Stimulated activated CD4-positive, alpha-beta T cell treated with anti-CD3 and anti-CD28 coated beads, Interleukin-2, amount 100 ng/mL, for 4 hours (primary cell): ENCODE results near the gene PARD3B.

ENCODE experiments used
- DNase-seq: peaks from one replicate; pipeline ENCODE4 v3.0.0-alpha.2; 2020; ENCODE audit warnings: low read depth

The PARD3B gene

GRCh38 chr2:205017912-205018311, 472.6 kb downstream of the PARD3B start:
- DNase-seq = no peak

GRCh38 chr2:205020673-205021072, 475.4 kb downstream of the PARD3B start:
- DNase-seq = no peak

- DNase-seq = no peak
Observed at GRCh38 chr2:205022841-205023240, 477.6 kb downstream of the PARD3B start.

GRCh38 chr2:205024822-205025518, 479.7 kb downstream of the PARD3B start:
- DNase-seq = peak; percentile 2

- no peak for DNase-seq
Observed at GRCh38 chr2:205025580-205026240, 480.4 kb downstream of the PARD3B start.

GRCh38 chr2:205030695-205031094, 485.4 kb downstream of the PARD3B start:
- no peak for DNase-seq

GRCh38 chr2:205032093-205032551, 486.8 kb downstream of the PARD3B start:
- DNase-seq = no peak

GRCh38 chr2:205033431-205033830, 488.2 kb downstream of the PARD3B start:
- no peak for DNase-seq

- DNase-seq = no peak
Observed at GRCh38 chr2:205034034-205034433, 488.8 kb downstream of the PARD3B start.

- no peak for DNase-seq
Observed at GRCh38 chr2:205040323-205040722, 495.0 kb downstream of the PARD3B start.

- DNase-seq = no peak
Observed at GRCh38 chr2:205041472-205042130, 496.3 kb downstream of the PARD3B start.

GRCh38 chr2:205043285-205043684, 498.0 kb downstream of the PARD3B start:
- DNase-seq = no peak

GRCh38 chr2:205045706-205046105, 500.4 kb downstream of the PARD3B start:
- no peak for DNase-seq

- DNase-seq = no peak
Observed at GRCh38 chr2:205047273-205047839, 502.1 kb downstream of the PARD3B start.

GRCh38 chr2:205051417-205051816, 506.1 kb downstream of the PARD3B start:
- no peak for DNase-seq

- no peak for DNase-seq
Observed at GRCh38 chr2:205052781-205053180, 507.5 kb downstream of the PARD3B start.

GRCh38 chr2:205053827-205054410, 508.6 kb downstream of the PARD3B start:
- no peak for DNase-seq

- DNase-seq = no peak
Observed at GRCh38 chr2:205054789-205055188, 509.5 kb downstream of the PARD3B start.

- no peak for DNase-seq
Observed at GRCh38 chr2:205055251-205055650, 510.0 kb downstream of the PARD3B start.

- DNase-seq = no peak
Observed at GRCh38 chr2:205056151-205056561, 510.9 kb downstream of the PARD3B start.

GRCh38 chr2:205058409-205058808, 513.1 kb downstream of the PARD3B start:
- DNase-seq = no peak

- DNase-seq = no peak
Observed at GRCh38 chr2:205060269-205060668, 515.0 kb downstream of the PARD3B start.
